NK-92 (cell line): ENCODE data around the gene MTM1.

Source experiments
- DNase-seq: peaks from one replicate; lab custom pipeline; 2025; ENCODE audit not compliant: unreplicated experiment; lab: John Stamatoyannopoulos, UW

Gene MTM1

DNA sequence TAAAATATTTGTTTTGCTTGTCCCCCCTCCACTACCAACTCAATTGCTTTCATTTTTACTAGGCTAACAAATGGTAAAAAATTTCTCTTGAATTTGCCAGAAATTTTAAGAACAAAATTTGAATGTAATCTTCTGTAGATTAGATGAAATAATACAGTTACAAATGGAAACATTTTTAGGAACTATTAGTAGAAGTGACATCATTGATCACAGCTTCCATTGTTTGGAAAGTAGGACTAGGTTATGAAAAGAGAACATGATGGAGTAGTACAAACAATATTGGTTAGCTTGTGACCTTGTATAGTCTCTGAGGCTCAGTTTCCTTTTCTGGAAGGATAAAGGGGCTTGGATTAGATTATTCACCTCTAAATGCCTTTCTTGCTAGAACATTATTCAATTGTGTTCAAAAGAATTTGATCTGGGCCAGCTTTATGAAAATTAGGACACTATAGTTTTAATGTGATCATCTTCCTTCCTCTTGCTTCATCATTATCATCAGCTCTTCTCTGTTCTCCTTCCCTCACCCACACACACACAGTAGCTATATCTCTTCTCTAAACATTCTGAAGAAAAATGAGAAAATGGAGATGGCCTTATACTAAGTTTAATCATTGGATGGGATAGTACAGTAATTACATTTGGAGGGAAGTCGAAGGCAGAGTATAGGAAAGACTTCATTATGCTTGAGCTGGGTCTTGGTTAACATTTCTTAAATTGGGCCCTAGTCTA lies 134.7 kb downstream of the MTM1 start:
- DNase-seq, result no peak

DNA sequence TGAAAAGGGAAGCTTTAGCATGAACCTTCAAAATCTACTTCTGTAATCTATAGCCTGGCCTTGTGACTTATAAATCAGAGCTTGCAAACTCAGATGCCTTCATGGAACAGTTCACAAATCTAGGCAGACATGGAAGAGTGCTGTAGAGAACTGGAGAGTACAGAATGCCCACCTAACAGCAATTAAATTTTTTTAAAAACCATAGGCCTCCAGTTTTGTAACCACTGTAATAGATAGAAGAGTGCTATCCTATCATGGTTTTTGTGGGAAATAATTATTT lies 135.2 kb downstream of the MTM1 start:
- no peak for DNase-seq

DNA sequence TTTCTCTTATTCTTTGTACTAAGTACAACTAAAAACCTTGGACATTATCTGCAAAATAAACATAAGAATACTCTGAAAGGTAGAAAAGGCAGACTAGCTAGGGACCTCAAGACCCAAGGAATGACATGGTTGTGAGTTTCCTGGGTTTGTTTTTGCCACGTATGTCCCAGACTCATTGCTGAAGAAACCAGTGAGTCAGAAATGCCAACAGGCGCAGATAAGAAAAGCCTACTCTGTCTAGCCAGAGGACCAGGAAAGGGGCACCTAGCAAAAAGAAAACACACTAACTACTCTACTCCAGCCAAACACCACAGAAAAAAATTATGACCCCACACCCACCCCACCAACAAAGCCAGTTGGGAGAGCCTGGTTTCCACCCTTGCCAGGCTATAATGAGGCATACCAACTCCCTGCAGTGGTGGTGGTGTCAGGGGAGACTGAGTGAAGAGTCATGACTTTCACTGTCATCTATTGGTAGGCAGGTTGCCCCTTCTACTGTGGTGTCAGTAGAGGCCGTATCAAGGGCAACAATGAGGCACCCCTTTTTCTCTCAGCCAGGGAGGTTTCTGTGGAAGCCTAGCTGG lies 135.7 kb downstream of the MTM1 start:
- no peak for DNase-seq

DNA sequence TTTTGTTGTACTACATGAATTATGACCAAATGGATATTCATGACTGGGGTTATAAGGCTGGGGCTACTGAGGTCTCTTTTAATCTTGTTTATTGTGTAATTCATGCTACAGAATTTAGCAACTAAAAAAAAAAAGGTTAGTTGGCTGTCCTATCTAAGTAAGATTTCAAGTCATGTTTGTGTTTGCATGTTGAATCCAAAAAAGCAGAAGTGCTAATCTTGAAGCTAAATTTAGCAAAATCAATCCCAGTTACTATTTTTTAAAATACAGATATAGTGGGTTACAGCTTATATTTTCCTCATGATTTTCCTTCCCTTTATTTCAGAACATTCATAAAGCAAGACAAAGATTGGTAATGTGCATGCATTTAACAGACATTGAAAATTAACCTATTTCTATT lies 144.2 kb downstream of the MTM1 start:
- DNase-seq, result no peak

DNA sequence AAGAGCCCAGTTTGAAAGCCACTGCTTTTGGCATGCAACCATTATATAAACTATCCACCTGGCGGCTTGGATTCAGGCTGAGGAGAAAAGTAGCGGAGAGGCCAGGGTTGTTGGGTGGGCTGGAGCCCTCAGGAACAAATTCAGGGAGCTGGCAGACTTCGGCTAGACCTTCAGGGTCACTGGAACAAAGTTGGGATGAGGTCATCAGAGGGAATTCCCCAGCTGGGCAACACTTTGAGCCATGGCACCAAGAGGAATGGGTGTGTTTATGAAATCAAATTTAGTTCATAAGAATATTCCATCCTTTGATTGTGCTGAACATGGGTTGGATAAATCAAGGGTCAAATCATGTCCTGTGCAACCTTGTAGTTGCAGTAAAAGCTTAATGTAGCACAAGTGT lies 146.8 kb downstream of the MTM1 start:
- DNase-seq, result no peak

DNA sequence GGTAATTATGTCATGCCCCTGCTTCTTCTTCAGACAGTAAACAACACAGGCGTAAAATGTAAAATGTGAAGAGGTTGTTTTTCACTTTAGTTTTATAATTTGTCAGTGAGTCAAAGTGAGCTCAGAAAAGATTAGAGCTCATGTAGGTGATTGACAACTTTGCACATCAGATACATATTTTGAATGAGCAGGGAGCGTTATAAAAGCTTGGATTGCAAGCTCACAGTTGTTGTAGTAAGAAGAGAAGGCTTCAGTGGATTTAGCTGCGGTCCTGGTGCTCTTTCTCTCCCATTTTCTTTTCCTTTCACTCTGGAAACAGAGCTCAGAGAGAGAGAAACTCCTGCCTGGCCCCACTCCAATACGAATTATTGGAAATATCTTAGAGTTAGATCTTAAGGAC lies 151.2 kb downstream of the MTM1 start:
- no peak for DNase-seq
